CD4-positive, alpha-beta T cell treated with Interleukin-10 for 1 hour (primary cell): Measurements from ENCODE around the gene TCTN1.
A peak's percentile ranks its signal among the peaks of the same experiment; 100 is the strongest.
"Not testable (repeated sequence)": the region's sequence is repeated elsewhere in the genome, so short reads cannot be mapped to it uniquely, and the experiment has no call there.

Experiments used
- DNase-seq: peaks from one replicate; pipeline ENCODE4 v3.0.0-alpha.2; 2020

Gene TCTN1

DNA sequence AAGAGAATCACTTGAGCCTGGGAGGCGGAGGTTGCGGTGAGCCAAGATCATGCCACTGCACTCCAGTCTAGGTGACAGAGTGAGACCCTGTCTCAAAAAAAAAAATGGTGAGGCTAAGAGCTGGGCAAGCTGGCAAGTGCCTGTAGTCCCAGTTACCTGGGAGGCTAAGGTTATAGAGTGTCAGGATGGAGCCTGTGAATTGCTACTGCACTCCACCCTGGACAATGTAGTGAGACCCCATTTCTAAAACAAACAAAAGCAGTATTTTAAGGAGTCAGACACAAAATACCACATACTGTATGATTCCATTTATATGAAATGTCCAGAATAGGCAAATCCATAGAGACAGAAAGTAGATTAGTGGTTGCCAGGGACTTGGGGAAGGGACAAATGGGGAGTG lies 26.8 kb upstream of the TCTN1 start:
- not testable (repeated sequence) for DNase-seq

DNA sequence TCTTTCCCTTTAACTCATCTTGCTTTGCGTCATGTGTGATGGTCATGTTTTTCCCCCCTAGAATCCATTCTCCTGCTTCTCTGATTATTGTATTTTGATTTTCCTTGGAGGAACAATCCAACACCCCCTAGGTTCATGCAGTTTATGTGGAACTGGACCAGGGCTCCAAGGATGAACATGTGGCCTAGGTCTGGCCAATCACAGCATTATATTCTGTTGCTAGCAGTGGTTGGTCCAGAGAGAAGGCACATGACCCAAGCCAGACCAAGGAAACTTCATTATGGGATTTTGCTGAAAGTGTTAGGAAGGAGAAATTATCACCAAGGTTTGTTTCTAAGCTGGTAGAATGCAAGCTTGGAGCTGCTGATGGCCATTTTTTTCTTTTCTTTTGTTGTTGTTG lies 23.9 kb upstream of the TCTN1 start:
- DNase-seq, result no peak

DNA sequence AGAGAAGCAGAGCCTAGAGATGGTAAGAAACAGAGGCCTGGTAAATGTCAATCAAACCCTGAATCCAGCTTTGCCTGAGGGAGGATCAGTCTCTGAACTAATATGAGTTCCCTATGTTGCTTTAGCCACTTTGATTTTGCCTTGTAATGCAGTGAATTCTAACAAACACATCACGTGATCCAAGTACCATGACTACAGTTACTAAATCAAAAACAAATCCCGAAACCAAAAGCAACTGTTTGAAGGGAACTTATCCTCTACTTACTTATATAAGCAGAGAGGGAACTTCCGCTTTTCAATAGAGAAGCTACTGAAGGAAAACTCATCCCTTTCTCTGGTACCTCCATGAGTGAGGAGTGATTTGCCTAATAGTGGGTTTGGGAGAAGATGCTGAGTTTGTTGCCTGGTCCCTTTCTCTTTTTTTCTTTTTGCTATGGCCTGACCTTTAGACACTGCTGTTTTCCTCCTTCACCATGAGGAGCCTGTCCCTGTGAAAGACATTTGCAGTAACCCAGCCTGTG lies 23.1 kb upstream of the TCTN1 start:
- DNase-seq, result peak; percentile 78

DNA sequence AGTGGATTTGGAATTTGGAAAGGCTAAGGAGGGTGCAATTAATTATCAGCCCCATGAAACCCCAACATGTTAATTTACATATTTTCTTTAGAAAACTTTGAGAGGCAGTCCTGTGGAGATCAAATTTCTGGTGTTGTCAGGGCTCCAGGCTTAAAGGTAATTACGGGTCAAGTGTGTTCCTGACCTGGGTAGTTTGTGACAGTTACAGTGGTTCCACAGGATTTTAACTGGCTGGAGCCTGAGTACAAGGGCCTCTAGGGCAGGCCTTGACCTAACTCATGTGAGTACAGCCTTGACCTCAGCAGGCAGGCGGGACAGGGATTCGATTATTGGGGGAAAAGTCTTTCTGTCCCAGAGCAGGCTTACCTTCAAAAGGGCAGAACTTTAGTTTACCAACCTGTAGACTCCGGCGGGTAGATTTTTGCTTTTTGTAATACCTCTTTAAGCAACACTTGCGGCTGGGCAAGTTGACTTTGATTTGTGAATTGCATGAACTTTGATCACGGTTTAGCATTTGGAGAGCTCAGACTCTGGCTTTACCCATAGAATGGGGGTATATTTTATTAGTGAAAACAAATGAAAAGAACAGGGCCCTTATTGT lies 22.4 kb upstream of the TCTN1 start:
- no peak for DNase-seq

DNA sequence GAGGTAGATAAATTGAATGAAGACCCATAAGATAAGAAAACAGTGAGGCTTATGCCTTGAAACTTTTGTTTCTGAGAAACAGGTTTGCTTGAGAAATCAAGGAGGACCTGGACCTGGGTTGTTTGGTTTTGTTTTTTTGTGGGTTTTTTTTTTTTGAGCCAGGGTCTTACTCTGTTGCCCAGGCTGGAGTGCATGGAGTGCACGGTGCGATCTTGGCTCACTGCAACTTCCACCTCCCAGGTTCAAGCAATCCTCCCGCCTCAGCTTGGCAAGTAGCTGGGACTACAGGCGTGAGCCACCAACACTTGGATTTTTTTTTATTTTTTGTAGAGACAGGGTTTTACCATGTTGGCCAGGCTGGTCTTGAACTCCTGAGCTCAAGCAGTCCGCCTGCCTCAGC lies 21.9 kb upstream of the TCTN1 start:
- no peak for DNase-seq

DNA sequence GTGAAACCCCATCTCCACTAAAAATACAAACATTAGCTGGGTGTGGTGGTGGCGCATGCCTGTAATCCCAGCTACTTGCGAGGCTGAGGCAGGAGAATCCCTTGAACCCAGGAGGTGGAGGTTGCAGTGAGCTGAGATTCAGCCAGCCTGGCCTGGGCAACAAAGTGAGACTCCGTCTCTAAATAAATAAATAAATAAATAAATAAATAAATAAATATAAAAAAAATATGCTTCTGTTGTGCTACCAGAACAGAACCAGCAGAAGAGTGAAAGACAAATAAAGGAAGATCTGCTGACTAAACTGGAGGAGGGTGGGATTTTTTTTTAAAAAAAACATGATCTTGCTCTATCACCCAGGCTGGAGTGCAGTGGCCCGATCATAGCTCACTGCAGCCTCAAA lies 21.0 kb upstream of the TCTN1 start:
- DNase-seq, result not testable (repeated sequence)

DNA sequence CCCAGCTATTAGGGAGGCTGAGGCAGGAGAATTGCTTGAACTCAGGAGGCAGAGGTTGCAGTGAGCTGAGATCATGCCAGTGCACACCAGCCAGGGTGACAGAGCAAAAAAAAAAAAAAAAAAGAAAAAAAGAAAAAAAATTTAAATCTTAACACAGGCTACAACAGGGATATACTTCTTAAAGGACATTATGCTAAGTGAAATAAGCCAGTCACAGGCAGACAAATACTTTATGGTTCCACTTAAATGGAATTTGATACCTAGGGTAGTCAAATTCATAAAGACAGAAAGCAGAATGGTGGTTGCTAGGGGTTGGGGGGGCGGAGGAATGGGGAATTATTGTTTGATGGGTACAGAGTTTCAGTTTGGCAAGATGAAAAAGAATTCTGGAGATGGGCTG lies 16.0 kb upstream of the TCTN1 start:
- no peak for DNase-seq

DNA sequence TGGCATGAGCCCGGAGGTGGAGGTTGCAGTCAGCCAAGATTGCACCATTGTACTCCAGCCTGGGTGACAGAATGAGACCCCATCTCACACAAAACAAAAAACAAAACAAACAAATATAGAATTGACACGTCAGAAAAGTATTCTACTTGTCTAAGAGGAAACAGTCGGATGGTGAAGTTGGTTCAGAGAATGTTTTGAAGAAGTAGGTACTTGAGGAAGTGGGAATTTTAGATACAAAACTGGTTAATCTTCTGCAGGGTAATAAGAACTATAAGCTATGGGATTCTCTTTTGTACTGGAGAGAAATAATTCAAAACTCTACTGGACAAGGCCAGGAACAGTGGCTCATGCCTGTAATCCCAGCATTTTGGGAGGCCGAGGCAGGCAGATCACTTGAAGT lies 14.6 kb upstream of the TCTN1 start:
- no peak for DNase-seq

DNA sequence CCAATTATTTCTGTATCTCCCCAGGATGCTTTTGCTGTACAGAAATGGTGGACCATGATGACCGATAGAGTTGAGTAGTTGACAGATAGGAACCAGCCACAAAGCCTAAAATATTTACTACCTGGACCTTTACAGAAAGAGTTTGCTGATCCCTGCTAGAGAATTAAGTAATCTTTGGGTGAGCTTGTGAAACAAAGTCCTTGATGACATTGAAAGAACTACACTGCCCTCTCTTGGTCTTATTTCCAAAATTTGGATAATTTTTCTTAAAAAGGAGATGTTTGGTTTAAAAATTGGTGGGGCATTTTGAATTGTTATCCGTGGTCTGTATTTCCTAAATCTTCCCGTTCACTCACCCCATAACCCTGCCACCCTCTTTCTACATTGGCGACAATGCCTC lies 13.7 kb upstream of the TCTN1 start:
- DNase-seq, result peak; percentile 68

DNA sequence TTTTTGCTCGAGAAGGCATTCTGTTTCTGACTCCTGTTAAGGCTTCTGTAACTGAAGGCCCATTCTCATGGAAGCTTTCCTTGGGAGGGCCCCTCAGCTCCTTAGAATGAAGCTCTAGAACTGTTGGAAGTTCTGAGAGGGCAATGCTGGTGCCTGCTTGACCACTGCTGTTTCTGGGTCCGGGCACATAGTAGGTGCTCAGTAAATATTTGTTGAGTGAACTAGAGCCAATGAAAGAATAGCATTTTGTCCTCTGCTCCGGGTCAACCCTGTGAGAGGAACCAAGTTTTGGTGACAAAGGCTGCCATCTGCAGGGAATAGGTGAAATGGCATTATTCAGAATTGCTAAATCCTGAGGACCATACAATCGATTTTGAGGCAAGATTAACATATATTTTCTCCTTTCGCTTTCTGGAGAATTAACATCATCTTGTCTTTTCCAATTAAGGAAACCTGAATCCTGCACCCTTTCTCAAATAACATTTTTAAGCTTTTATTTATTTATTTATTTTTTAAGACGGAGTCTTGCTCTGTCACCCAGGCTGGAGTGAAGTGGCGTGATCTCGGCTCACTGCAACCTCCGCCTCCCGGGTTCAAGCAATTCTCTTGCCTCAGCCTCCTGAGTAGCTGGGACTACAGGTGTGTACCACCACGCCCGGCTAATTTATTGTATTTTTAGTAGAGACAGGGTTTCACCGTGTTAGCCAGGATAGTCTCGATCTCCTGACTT lies 11.7 kb upstream of the TCTN1 start:
- DNase-seq, result peak; percentile 74

DNA sequence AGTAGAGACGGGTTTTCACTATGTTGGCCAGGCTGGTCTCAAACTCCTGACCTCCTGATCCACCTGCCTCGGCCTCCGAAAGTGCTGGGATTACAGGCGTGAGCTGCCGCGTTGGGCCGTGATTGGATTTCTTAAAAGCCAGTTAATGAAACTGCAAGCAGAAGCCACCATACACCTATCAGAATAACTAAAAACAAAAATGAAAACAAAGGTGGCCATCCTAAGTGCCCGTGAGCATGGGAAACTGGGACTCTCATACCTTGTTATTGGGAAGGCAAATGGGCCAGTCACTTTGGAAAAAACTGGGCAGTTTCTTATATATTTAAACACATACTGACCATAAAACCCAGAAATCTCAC lies 7.7 kb upstream of the TCTN1 start:
- DNase-seq, result no peak

DNA sequence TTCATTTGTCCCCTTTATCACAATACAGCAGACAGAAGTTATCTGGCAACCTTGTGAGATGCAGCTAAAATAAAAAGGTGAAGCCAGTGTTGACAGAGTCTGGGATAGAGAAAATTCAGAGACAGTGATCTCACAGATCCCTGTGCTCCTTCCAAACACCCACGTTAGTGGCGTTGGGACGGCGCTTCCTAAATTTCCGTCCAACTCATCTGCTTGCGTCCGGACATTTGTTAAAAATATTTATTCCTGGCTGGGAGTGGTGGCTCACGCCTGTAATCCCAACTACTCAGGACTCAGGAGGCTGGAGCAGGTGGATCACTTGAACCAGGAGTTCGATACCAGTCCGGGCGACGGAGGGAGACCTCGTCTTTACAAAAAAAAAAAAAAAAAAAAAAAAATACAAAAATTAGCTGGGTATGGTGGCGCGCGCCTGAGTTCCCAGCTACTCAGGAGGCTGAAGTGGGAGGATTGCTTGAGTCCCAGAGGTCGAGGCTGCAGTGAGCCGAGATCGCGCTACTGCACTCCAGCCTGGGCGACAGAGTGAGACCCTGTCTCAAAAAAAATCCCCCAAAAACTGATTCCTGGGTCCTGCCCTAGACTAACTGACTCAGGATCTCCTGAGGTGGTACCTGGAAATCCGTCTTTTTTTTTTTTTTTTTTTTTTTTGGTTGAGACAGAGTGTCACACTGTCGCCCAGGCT lies 708 bp upstream of the TCTN1 start:
- no peak for DNase-seq

DNA sequence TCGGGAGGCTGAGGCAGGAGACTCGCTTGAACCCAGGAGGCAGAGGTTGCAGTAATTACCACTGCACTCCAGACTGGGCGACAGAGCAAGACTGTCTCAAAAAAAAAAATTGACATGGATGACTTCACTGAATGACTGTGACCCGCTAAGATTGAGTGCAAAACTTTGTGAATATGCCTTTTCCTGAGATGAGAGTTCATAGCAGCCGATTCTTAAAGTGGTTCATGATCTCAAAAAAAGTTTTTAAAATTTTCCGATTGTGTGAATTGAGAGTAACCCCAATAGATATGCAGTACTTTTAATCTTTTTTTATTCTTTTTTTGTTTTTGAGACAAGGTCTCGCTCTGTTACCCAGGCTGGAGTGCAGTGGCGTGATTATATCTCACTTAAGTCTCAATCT lies 1.2 kb downstream of the TCTN1 start:
- DNase-seq, result no peak

DNA sequence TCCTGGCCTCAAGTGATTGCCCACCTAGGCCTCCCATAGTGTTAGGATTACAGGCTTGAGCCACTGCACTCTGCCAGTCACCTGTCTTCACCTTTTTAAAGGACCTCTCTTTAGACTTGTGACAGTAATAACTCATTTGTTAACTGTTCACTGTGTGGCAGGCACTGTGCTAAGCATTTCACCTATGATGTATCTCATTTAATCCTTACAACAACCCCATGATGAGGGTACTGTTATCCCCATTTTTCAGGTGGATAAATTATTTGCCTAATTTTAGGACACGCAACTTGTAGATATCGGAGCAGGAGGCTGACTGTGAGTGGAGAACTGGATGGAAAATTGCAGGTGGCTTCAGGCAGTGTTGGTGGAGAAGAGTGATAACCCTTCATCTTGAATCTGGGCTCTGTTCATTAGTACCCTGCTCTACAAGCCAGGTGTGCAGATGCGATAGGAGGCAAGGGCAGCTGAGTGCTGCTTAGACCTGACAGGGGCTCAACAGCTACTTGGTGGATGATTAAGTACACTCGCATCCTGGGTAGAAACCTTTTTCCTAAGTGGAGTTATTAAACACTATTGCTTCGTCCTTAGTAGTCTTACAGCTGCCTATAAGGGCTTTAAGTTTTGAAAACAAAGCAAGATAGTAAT lies 2.7 kb downstream of the TCTN1 start:
- DNase-seq, result no peak

DNA sequence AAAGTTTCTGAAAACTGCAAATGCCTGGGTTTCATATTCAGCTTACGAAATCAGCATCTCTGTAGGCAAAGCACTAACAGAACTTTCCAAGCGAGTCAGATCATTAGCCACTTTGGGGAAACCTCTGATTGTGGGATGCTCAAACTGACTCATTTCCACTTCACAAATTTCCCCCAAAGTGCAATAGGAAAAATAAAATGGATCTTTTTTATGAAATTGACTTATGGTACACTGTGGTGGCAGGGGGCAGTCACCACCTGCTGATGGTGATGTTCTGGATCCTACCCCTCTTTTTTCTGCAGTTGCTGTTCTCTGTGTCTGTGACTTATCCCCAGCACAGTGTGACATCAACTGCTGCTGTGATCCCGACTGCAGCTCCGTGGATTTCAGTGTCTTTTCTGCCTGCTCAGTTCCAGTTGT lies 5.6 kb downstream of the TCTN1 start:
- peak; percentile 11 for DNase-seq

DNA sequence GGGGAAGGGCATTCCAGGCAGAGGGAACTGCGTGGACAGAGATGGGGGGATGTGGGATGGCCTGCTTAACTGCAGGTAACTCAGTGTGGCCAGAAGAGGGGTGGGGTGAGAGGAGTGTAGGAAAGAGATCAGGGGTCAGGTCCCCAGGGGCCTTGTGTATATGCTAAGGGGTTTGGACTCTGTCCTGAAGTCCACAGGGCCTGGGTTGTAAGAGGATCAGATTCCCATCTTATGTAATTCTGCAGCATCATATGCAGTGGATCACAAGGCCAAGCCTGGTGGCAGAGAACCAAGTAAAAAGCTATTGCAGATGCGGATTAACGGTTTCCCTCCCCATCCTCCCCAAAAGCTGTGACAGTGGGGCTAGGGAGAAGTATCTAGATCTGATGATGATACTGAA lies 8.7 kb downstream of the TCTN1 start:
- DNase-seq, result no peak

DNA sequence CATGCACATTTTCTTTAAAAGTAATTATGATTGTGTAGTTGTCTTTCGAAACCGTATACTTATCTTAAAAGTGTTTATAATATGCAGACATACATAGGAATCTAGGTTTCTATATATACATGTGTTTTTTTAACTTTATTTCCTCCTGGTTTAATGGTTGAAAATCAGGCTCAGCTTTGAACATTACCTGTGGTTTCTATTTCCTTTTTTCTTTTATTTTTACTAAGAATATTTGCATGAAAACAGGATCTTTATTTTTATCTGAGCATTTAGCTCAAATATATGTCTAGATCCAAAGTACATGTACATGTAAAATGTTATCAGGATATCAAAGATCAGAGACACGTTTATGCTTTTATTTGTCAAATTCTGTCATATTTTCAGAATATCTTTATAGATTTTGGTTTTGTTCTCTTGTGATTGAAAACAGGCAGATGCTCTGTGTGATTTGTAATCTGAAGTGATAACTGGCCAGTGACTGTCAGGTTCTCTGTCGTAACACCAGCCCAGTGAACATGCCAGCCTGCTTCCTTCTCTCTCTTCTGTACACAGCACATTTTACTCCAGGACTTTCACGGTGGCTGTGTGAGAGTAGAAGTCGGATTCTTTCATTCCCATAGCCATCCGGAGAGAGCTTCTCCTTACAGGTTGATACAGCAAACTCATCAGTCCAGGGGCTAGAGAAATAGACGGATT lies 13.7 kb downstream of the TCTN1 start:
- no peak for DNase-seq

DNA sequence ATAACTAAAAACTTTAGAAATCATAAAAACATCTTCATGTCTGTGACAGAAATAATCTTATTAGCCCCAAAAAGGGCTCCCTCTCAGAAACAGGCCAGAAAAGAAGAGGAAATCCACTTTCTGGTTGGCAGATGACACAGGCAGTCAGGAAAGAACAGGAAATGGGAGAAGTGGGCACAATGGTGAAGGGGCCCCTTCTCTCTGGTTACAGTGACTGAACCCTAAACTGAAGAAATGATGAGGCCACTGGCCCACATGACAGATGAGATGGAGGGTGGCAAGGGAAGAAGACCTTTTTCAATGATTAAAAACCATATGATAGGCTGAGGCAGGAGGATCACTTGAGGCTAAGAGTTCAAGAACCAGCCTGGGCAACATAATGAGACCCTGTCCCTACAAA lies 21.1 kb downstream of the TCTN1 start:
- DNase-seq, result no peak

DNA sequence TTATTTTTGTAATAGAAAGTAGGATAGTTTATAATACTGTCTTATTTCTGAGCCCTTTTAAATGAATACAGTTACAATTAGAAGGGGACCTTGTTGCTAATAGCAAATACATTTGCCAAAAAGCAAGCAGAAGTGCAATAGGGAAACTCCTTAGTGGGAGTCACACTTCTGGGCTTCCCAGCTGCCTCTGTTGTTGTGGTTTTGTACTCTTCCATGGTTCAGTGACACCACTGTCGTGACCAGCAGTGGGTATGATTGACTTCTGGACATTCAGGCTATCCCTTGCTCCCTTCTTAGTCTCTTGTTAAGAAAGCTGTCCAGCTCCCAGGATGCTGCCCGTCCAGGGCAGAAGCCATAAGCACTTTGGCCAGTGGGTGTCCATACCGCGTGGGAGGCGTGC lies 22.6 kb downstream of the TCTN1 start:
- DNase-seq, result no peak

DNA sequence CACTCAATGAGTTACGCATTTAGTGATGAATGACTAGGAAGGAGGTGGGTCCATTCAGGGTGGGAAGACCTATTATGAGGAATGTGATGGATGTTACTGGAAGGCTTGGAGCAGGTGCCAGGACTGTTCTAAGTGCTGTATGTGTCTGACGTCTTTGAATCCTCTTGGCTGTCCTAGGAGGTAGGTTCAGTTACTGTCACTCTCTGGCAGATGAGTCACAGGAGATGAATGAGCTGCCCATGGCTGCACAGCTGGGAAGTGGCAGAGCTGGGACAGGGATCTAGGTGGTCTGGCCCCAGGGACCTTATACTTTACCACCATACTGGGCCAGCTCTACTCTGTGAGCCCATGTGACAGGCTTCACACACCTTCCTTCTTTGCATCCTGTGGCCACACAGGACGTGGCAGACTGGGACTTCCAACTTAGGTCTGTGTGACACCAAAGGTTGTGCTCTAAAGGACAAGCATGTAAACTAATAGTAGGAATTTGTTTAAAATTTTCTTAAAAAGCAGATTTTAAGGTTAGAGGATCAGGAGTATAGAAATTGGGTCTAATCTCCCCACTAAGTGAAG lies 24.0 kb downstream of the TCTN1 start:
- no peak for DNase-seq

DNA sequence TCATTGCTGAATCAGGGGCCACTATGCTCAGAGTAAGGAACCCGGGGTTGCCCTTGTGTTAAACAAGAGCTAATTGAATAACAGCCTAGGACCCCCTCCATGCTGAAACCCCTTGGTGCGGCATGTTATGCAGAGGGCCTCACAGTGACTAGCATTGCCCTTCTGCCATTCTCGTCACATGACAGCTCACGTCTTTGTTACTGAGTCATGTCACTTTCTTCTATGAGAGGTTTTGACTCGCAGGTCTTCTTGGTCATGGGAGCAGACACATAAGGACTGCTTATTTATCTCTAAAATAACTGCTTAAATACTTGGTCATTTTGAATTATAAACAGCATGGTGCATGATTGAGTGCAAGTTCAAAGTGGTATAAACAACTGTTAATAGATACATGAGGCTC lies 24.9 kb downstream of the TCTN1 start:
- DNase-seq, result no peak

DNA sequence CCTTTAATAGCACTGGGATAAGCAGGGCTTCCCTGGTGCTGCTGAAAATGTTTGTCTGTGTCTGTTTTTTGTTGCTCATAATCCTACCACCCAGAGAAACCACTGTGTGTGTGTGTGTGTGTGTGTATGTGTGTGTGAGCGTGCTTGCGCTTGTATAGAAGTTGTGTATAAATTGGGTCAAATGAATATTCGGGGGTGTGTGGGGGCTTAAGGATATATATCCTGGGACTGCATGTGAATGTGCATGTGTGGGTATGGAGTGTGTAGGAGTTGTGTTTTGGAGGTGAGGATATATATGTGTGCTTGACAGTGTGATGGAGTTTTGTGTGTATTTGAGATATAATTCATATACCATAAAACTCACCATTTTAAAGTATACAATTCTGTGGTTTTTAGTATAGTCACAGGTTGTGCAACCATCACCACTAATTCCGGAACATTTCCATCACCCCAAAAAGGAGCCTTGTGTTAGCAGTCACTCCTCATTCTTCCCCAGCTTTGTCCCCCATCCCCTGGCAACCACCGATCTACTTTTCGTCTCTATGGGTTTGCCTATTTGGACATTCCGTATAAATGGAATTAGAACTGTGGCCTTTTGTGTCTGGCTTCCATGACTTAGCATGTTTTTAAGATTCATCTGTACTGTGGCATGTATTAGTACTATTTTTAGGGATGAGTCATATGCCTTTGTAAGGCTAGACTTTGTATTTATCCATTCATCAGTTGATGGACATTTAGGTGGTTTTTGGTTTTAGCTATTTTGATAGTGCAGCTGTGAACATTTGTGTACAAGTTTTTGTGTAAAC lies 25.6 kb downstream of the TCTN1 start:
- DNase-seq, result no peak
